Measurements from ENCODE around the gene ARHGAP20.

GRCh38 chr11:110587129-110587528, 125.1 kb downstream of the ARHGAP20 start:
- TF ChIP-seq CTCF (conservative IDR thresholded peaks at IDR 0.05 in 1 of 2, IDR thresholded peaks at IDR 0.05 in 1 of 2; ENCODE audit: low read depth in 1 of 2, low read length in 2 of 2) (no peak), EZH2 (IDR thresholded peaks at IDR 0.05; ENCODE audit: low read length, missing control alignments) (no peak)

Measured in fibroblast of lung (primary cell).